IMR-90 (cell line): ENCODE data around the gene PELI1. TPM values are rescaled to one million over a fixed set of nuclear protein-coding genes. Genes with fewer than 3 reads are reported as not detected.

ENCODE experiments used
- ATAC-seq: fragments of 200-7000 bp; cut with Tn5 transposase; 2 replicates; pipeline ENCODE4 v1.9.1; 2020; ENCODE audit warnings: low read depth, mild to moderate bottlenecking, moderate library complexity
- BruUV-seq: library from RNA; stranded (reverse); fragments of 400-500 nt; replicated peaks from 2 replicates; lab custom pipeline; 2021; lab: Mats Ljungman, UMichigan
- CTCF ChIA-PET: fragments of 300-600 bp; formaldehyde crosslinking; extraction: SDS; loops from one replicate; lab custom pipeline; 2021; ENCODE audit warnings: antibody characterized with exemption; lab: Yijun Ruan, JAX
- POLR2A ChIA-PET: fragments of 300-600 bp; sonication (Branson Sonifier 250); formaldehyde crosslinking; loops from one replicate; lab custom pipeline; 2022; ENCODE audit warnings: antibody characterized with exemption; ENCODE audit not compliant: unreplicated experiment; lab: Charles Lee
- DNase-seq: peaks from one replicate; pipeline ENCODE4 v3.0.0; 2013
- H2AFZ ChIP-seq: replicated peaks from 2 replicates; pipeline ENCODE3; 2013; ENCODE audit warnings: low read length, mild to moderate bottlenecking; ENCODE audit not compliant: poor library complexity
- H2AK5ac ChIP-seq: 2 replicates; pipeline ENCODE4 v1.6.1; 2013; ENCODE audit warnings: low read depth, low read length, inconsistent platforms
- H2AK9ac ChIP-seq: replicated peaks from 2 replicates; pipeline ENCODE3; 2013; ENCODE audit warnings: mild to moderate bottlenecking, low read depth, low read length, moderate library complexity; ENCODE audit not compliant: poor library complexity
- H2BK120ac ChIP-seq: 2 replicates; pipeline ENCODE4 v1.6.1; 2013; ENCODE audit warnings: low read depth, low read length, inconsistent platforms
- H2BK15ac ChIP-seq: 3 replicates; pipeline ENCODE4 v1.6.1; 2013; ENCODE audit warnings: low read depth, low read length, inconsistent platforms
- H2BK20ac ChIP-seq: 2 replicates; pipeline ENCODE4 v1.6.1; 2013; ENCODE audit warnings: low read depth, mild to moderate bottlenecking, inconsistent platforms, low read length, moderate library complexity
- H2BK5ac ChIP-seq: 2 replicates; pipeline ENCODE4 v1.6.1; 2013; ENCODE audit warnings: mild to moderate bottlenecking, low read depth, low read length, inconsistent platforms; ENCODE audit not compliant: poor library complexity, severe bottlenecking
- H3K14ac ChIP-seq: replicated peaks from 2 replicates; pipeline ENCODE4 v1.6.1; 2013; ENCODE audit warnings: low read depth, low read length, inconsistent platforms
- H3K18ac ChIP-seq: 2 replicates; pipeline ENCODE4 v1.6.1; 2013; ENCODE audit warnings: low read depth, low read length, control low read depth
- H3K23ac ChIP-seq: 2 replicates; pipeline ENCODE4 v1.6.1; 2013; ENCODE audit warnings: low read depth, low read length, inconsistent platforms
- H3K27ac ChIP-seq: 2 replicates; pipeline ENCODE4 v1.5.1; 2013; ENCODE audit warnings: mild to moderate bottlenecking, control low read depth, low read length; ENCODE audit not compliant: insufficient read depth
- H3K27me3 ChIP-seq: 2 replicates; pipeline ENCODE4 v1.6.1; 2013; ENCODE audit warnings: low read length; ENCODE audit not compliant: control insufficient read depth, insufficient read depth
- H3K36me3 ChIP-seq: 2 replicates; pipeline ENCODE4 v1.6.1; 2013; ENCODE audit warnings: low read length, mixed read lengths; ENCODE audit not compliant: control insufficient read depth, insufficient read depth
- H3K4ac ChIP-seq: 2 replicates; pipeline ENCODE4 v1.6.1; 2013; ENCODE audit warnings: low read depth, low read length, inconsistent platforms
- H3K4me1 ChIP-seq: 2 replicates; pipeline ENCODE4 v1.6.1; 2013; ENCODE audit warnings: low read length, mixed read lengths; ENCODE audit not compliant: control insufficient read depth, insufficient read depth
- H3K4me2 ChIP-seq: 2 replicates; pipeline ENCODE4 v1.6.1; 2013; ENCODE audit warnings: low read depth, mild to moderate bottlenecking, control low read depth, low read length, moderate library complexity
- H3K4me3 ChIP-seq: 2 replicates; pipeline ENCODE4 v1.5.1; 2013; ENCODE audit warnings: low read depth, mild to moderate bottlenecking, control low read depth, low read length, moderate library complexity; ENCODE audit not compliant: insufficient read depth
- H3K56ac ChIP-seq: 2 replicates; pipeline ENCODE4 v1.6.1; 2013; ENCODE audit warnings: low read length, inconsistent platforms; ENCODE audit not compliant: insufficient read depth; ENCODE audit errors: extremely low read depth
- H3K79me1 ChIP-seq, 2 experiments: 2 replicates each; pipeline ENCODE4 v1.6.1; 2013; ENCODE audit warnings: low read length in 2 of 2, inconsistent platforms in 1 of 2, low read depth in 1 of 2
- H3K9ac ChIP-seq: 2 replicates; pipeline ENCODE4 v1.6.1; 2013; ENCODE audit warnings: low read depth, low read length, control low read depth
- H3K9me1 ChIP-seq: 2 replicates; pipeline ENCODE4 v1.6.1; 2013; ENCODE audit warnings: low read length, inconsistent platforms; ENCODE audit not compliant: insufficient read depth
- H3K9me3 ChIP-seq: 2 replicates; pipeline ENCODE4 v1.6.1; 2013; ENCODE audit warnings: low read length; ENCODE audit not compliant: control insufficient read depth, insufficient read depth
- H4K20me1 ChIP-seq: 2 replicates; pipeline ENCODE4 v1.6.1; 2013; ENCODE audit warnings: low read length, inconsistent platforms; ENCODE audit not compliant: insufficient read depth
- H4K5ac ChIP-seq: 2 replicates; pipeline ENCODE4 v1.6.1; 2013; ENCODE audit warnings: mild to moderate bottlenecking, low read depth, low read length, control low read depth
- H4K8ac ChIP-seq, 2 experiments: 2 replicates each; pipeline ENCODE4 v1.6.1; 2013; ENCODE audit warnings: low read depth in 2 of 2, low read length in 2 of 2, control low read depth in 1 of 2, inconsistent platforms in 1 of 2
- H4K91ac ChIP-seq: 2 replicates; pipeline ENCODE4 v1.6.1; 2013; ENCODE audit warnings: low read depth, low read length, inconsistent platforms; ENCODE audit not compliant: insufficient read depth
- BHLHE40 ChIP-seq: fragments of 150-350 bp; IDR thresholded peaks from 2 replicates; pipeline ENCODE4 v1.6.1; 2016; ENCODE audit warnings: mild to moderate bottlenecking, low read depth, low read length
- CEBPB ChIP-seq: IDR thresholded peaks from 2 replicates; pipeline ENCODE4 v1.6.1; 2012; ENCODE audit warnings: low read depth, low read length, improper control_type of control experiment
- CHD1 ChIP-seq: IDR thresholded peaks from 2 replicates; pipeline ENCODE4 v1.6.1; 2012; ENCODE audit warnings: low read depth, low read length, improper control_type of control experiment
- FOS ChIP-seq: fragments of 150-350 bp; IDR thresholded peaks from 2 replicates; pipeline ENCODE4 v1.6.1; 2016; ENCODE audit warnings: low read depth, low read length
- MAFK ChIP-seq: IDR thresholded peaks from 2 replicates; pipeline ENCODE4 v1.6.1; 2012; ENCODE audit warnings: low read depth, low read length, improper control_type of control experiment
- MXI1 ChIP-seq: IDR thresholded peaks from 2 replicates; pipeline ENCODE4 v1.6.1; 2012; ENCODE audit warnings: low read depth, mild to moderate bottlenecking, low read length, moderate library complexity, borderline replicate concordance
- POLR2A ChIP-seq: IDR thresholded peaks from 2 replicates; pipeline ENCODE4 v1.6.1; 2012; ENCODE audit warnings: mild to moderate bottlenecking, low read depth, low read length
- RAD21 ChIP-seq: IDR thresholded peaks from 2 replicates; pipeline ENCODE4 v1.6.1; 2012; ENCODE audit warnings: low read length, improper control_type of control experiment
- RCOR1 ChIP-seq: IDR thresholded peaks from 2 replicates; pipeline ENCODE4 v1.6.1; 2012; ENCODE audit warnings: mild to moderate bottlenecking, low read length, improper control_type of control experiment; ENCODE audit not compliant: insufficient replicate concordance
- RFX5 ChIP-seq: IDR thresholded peaks from 2 replicates; pipeline ENCODE4 v1.8.0; 2012; ENCODE audit warnings: low read depth, mild to moderate bottlenecking, low read length, moderate library complexity
- SMC3 ChIP-seq: fragments of 150-350 bp; IDR thresholded peaks from 2 replicates; pipeline ENCODE4 v1.6.1; 2016; ENCODE audit warnings: low read depth, mild to moderate bottlenecking, antibody characterized with exemption, low read length, moderate library complexity
- WGBS, 2 experiments: methylation state at CpG; one replicate each; pipeline versions ENCODE4 v1.1.5 to v1.1.7; 2013; ENCODE audit warnings: missing lambda C conversion rate in 2 of 2; ENCODE audit not compliant: insufficient read length in 1 of 2; ENCODE audit errors: extremely low coverage in 2 of 2; 5-methylcytosine and 5-hydroxymethylcytosine counted together
- dilution Hi-C: fragments of 300-500 bp; cut with HindIII; formaldehyde crosslinking; loops from one replicate; pipeline ENCODE4 v1.14.3; 2018; ENCODE audit warnings: low sequenced_read_pairs; ENCODE audit not compliant: unreplicated experiment
- in situ Hi-C: fragments of 300-500 bp; cut with MboI; formaldehyde crosslinking; loops from 3 replicates; pipeline ENCODE4 v1.14.3; 2019; ENCODE audit warnings: low sequenced_read_pairs, inconsistent platforms, mixed read lengths
- intact Hi-C: fragments of 100-400 bp; cut with micrococcal nuclease; formaldehyde crosslinking; loops from 2 replicates; pipeline ENCODE4 v1.10.0; 2022
- polyA plus RNA-seq, 3 experiments: library from polyadenylated mRNA; depleted of rRNA; stranded (reverse); fragments of >200 nt; gene quantifications; 2 replicates each; pipeline ENCODE4 v1.2.3, GENCODE V29; 2012; ENCODE audit warnings: low replicate concordance in 1 of 3
- total RNA-seq: library from RNA; depleted of rRNA; stranded (reverse); fragments of >200 nt; gene quantifications from 2 replicates; pipeline ENCODE4 v1.2.3, GENCODE V29; 2012
- TF ChIP-seq, protein P1 (sequence below): conservative IDR thresholded peaks from 2 replicates; pipeline ENCODE4 v1.5.1; 2012; ENCODE audit warnings: mild to moderate bottlenecking, low read depth, low read length, improper control_type of control experiment
- TF ChIP-seq, protein P2 (sequence below): fragments of 150-350 bp; IDR thresholded peaks from 2 replicates; pipeline ENCODE4 v1.6.1; 2016; ENCODE audit warnings: low read depth, mild to moderate bottlenecking, low read length, moderate library complexity, borderline replicate concordance

PELI1 gene
- total and polyA plus RNA-seq, 2 of the 4 experiments (the other 2 are of a cell fraction), result 2.2 to 2.5 TPM

- Histone ChIP-seq H2BK20ac (no peak overlapping the region), H3K79me1 (0 out of 4 replicates have a peak, but pooled peaks cover 0 to 3% of the 10 kb centered on the region in 2 experiments), H4K5ac (peak overlapping the region; percentile 78; the same call in 1 of the 2 replicates), H3K23ac (peak overlapping the region; percentile 66; the same call in 1 of the 2 replicates), H2AK5ac (no peak overlapping the region), H3K18ac (peak overlapping the region; percentile 83; the same call in 1 of the 2 replicates), H2BK5ac (peak overlapping the region; percentile 9), H3K27ac (peak overlapping the region; percentile 52; the same call in 1 of the 2 replicates), H3K9ac (peak overlapping the region; percentile 65), H3K9me1 (peaks cover 3% of the 10 kb centered on the region; the same call in 1 of the 2 replicates), H3K4me2 (peak overlapping the region; percentile 100), H2BK120ac (no peak overlapping the region), H2AFZ (peak overlapping the region; percentile 99), H4K91ac (no peak overlapping the region), H3K14ac (0 out of 2 replicates have a peak overlapping the region, but pooled peaks have one; percentile 2), H3K4me1 (no peaks in the 10 kb centered on the region), H3K4me3 (peak overlapping the region; percentile 90), H3K56ac (peak overlapping the region; percentile 25; the same call in 1 of the 2 replicates), H2AK9ac (no peak overlapping the region), H2BK15ac (no peak overlapping the region), H4K20me1 (no peaks in the 10 kb centered on the region), H4K8ac (no peak overlapping the region), H3K4ac (no peak overlapping the region), H3K36me3 (no peaks in the 10 kb centered on the region), H3K27me3 (peaks cover 2% of the 10 kb centered on the region), H3K9me3 (no peaks in the 10 kb centered on the region)
- intact Hi-C loops, result loop anchor here (2.0 to 10.0 kb wide), 4 partner anchors 95 to 721 kb away; no protein-coding TSS in a partner anchor
- in situ Hi-C loops, result no loop called here
- BruUV-seq, result no TSS peak
- ATAC-seq (peak; percentile 36), DNase-seq (peak; percentile 34)
- dilution Hi-C loops, result no loop called here
- TF ChIP-seq SMC3, result no peak
- TF ChIP-seq POLR2A, result no peak
- no peak for TF ChIP-seq RFX5
- no peak for TF ChIP-seq CHD1
- no peak for TF ChIP-seq MXI1
- TF ChIP-seq MAFK, result no peak
- no peak for TF ChIP-seq RAD21
- TF ChIP-seq, protein P1, sequence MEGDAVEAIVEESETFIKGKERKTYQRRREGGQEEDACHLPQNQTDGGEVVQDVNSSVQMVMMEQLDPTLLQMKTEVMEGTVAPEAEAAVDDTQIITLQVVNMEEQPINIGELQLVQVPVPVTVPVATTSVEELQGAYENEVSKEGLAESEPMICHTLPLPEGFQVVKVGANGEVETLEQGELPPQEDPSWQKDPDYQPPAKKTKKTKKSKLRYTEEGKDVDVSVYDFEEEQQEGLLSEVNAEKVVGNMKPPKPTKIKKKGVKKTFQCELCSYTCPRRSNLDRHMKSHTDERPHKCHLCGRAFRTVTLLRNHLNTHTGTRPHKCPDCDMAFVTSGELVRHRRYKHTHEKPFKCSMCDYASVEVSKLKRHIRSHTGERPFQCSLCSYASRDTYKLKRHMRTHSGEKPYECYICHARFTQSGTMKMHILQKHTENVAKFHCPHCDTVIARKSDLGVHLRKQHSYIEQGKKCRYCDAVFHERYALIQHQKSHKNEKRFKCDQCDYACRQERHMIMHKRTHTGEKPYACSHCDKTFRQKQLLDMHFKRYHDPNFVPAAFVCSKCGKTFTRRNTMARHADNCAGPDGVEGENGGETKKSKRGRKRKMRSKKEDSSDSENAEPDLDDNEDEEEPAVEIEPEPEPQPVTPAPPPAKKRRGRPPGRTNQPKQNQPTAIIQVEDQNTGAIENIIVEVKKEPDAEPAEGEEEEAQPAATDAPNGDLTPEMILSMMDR, result no peak
- TF ChIP-seq CEBPB, result no peak
- TF ChIP-seq, protein P2, sequence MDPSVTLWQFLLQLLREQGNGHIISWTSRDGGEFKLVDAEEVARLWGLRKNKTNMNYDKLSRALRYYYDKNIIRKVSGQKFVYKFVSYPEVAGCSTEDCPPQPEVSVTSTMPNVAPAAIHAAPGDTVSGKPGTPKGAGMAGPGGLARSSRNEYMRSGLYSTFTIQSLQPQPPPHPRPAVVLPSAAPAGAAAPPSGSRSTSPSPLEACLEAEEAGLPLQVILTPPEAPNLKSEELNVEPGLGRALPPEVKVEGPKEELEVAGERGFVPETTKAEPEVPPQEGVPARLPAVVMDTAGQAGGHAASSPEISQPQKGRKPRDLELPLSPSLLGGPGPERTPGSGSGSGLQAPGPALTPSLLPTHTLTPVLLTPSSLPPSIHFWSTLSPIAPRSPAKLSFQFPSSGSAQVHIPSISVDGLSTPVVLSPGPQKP, result no peak
- no peak for TF ChIP-seq FOS
- no peak for TF ChIP-seq BHLHE40
- TF ChIP-seq RCOR1, result no peak
- WGBS, 2 experiments, result 0% methylated on average over 1 of the region's 69 CpGs; no CpG with 5 or more reads in 1 of the 2 experiments
- POLR2A ChIA-PET, result no interaction called here
- CTCF ChIA-PET, result no interaction called here
These were observed 807 bp downstream of the PELI1 start for GRCh38 chr2:64143169-64144056.
